Lung (tissue), 12 donors: ENCODE data around the gene ITPKB. TPM values are rescaled to one million over a fixed set of nuclear protein-coding genes. Genes with fewer than 3 reads are reported as not detected.

ENCODE experiments used
- ATAC-seq: fragments of 200-7000 bp; cut with Tn5 transposase; one replicate; pipeline ENCODE4 v1.9.1; 2020; ENCODE audit warnings: moderate number of reproducible peaks; ENCODE audit not compliant: insufficient read depth, low FRiP score
- DNase-seq, 3 donors: peaks; one replicate each; pipeline ENCODE4 v3.0.0-alpha.2; 2013 to 2017
- H3K27ac ChIP-seq, 2 donors: one replicate each; pipeline ENCODE4 v1.5.1; 2013; ENCODE audit warnings: mild to moderate bottlenecking in 2 of 2, moderate library complexity in 2 of 2, control low read depth in 1 of 2, inconsistent platforms in 1 of 2, low read depth in 1 of 2, low read length in 1 of 2
- H3K27me3 ChIP-seq, 3 donors: one replicate each; pipeline ENCODE4 v1.5.1; 2013; ENCODE audit warnings: low read length in 2 of 3; ENCODE audit not compliant: control insufficient read depth in 3 of 3, insufficient read depth in 3 of 3
- H3K36me3 ChIP-seq, 4 donors: one replicate each; pipeline ENCODE4 v1.5.1; 2013; ENCODE audit warnings: low read length in 4 of 4, mild to moderate bottlenecking in 1 of 4, moderate library complexity in 1 of 4; ENCODE audit not compliant: control insufficient read depth in 4 of 4, insufficient read depth in 4 of 4
- H3K4me1 ChIP-seq, 5 donors: one replicate each; pipeline ENCODE4 v1.5.1; 2013; ENCODE audit warnings: low read length in 5 of 5, mild to moderate bottlenecking in 2 of 5, moderate library complexity in 1 of 5; ENCODE audit not compliant: control insufficient read depth in 5 of 5, insufficient read depth in 5 of 5
- H3K4me3 ChIP-seq: one replicate; pipeline ENCODE4 v1.5.1; 2013; ENCODE audit warnings: mild to moderate bottlenecking, control low read depth, moderate library complexity
- H3K9ac ChIP-seq, 2 donors: one replicate each; pipeline ENCODE4 v1.5.1; 2013; ENCODE audit warnings: low read length in 2 of 2, control low read depth in 1 of 2; ENCODE audit not compliant: insufficient read depth in 1 of 2
- H3K9me3 ChIP-seq, 4 donors: one replicate each; pipeline ENCODE4 v1.5.1; 2013; ENCODE audit warnings: low read length in 3 of 4, mild to moderate bottlenecking in 1 of 4, moderate library complexity in 1 of 4; ENCODE audit not compliant: control insufficient read depth in 4 of 4, insufficient read depth in 3 of 4
- WGBS, 2 donors: extraction: QIAGEN DNeasy Blood & Tissue Kit; methylation state at CpG; one replicate each; pipeline ENCODE4 v1.1.7; 2013; 5-methylcytosine and 5-hydroxymethylcytosine counted together
- polyA plus RNA-seq, 2 donors: library from polyadenylated mRNA; stranded (reverse); fragments of 200-250 nt; gene quantifications; one replicate each; pipeline ENCODE4 v1.2.1, GENCODE V29; 2013
- total RNA-seq, 2 donors: library from RNA; depleted of rRNA in 1 of 2; stranded (reverse); fragments of >200 nt in 1 of 2; gene quantifications; one replicate each; pipeline ENCODE4 v1.2.1, GENCODE V29; 2014 to 2021
- TF ChIP-seq, protein P1 (sequence below): IDR thresholded peaks from 2 replicates; pipeline ENCODE4 v1.5.1; 2012; ENCODE audit warnings: mild to moderate bottlenecking; ENCODE audit errors: control extremely low read depth, extremely low read depth
- donor health status: control.
- donor health status: control.
- donor health status: Bipolar disorder and iron deficiency.
- donor health status: healthy.
- donor health status: DM: yes; HTN: yes; CAD: no.

The ITPKB gene
- total and polyA plus RNA-seq, 4 donors, result 9.9 to 46.6 (median 28.1) TPM

DNA sequence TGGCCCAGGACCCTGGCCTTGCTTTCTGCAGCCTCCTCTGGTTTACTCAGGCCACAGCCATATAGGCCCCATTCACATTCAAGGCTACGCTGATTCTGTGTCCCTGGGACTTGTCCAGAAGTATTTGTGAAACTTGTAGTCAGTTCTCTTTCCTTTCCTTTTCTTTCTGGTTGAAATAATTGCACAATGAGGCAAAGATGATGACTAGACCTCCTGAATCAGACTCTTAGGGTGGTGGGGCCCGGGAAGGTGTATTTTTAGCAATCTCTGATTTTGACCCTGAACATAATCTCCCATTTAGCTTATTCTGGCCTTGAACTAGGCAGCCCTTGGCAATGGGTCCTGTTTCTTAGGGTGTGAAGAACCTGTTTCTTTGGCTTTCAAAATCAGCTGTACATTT, 150.6 kb downstream of the ITPKB start:
- ATAC-seq (no peak), DNase-seq (no peak)
- no peak overlapping the region for H3K9ac ChIP-seq
- no peaks in the 10 kb centered on the region for H3K36me3 ChIP-seq
- no peak overlapping the region for H3K27ac ChIP-seq
- no peaks in the 10 kb centered on the region for H3K27me3 ChIP-seq
- TF ChIP-seq, protein P1, sequence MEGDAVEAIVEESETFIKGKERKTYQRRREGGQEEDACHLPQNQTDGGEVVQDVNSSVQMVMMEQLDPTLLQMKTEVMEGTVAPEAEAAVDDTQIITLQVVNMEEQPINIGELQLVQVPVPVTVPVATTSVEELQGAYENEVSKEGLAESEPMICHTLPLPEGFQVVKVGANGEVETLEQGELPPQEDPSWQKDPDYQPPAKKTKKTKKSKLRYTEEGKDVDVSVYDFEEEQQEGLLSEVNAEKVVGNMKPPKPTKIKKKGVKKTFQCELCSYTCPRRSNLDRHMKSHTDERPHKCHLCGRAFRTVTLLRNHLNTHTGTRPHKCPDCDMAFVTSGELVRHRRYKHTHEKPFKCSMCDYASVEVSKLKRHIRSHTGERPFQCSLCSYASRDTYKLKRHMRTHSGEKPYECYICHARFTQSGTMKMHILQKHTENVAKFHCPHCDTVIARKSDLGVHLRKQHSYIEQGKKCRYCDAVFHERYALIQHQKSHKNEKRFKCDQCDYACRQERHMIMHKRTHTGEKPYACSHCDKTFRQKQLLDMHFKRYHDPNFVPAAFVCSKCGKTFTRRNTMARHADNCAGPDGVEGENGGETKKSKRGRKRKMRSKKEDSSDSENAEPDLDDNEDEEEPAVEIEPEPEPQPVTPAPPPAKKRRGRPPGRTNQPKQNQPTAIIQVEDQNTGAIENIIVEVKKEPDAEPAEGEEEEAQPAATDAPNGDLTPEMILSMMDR, result no peak
- 73 to 75% methylated on average over 2 of the region's 2 CpGs for WGBS, 2 donors
- no peaks in the 10 kb centered on the region for H3K4me1 ChIP-seq
- H3K4me3 ChIP-seq, result no peak overlapping the region
- H3K9me3 ChIP-seq, result no peaks in the 10 kb centered on the region

DNA sequence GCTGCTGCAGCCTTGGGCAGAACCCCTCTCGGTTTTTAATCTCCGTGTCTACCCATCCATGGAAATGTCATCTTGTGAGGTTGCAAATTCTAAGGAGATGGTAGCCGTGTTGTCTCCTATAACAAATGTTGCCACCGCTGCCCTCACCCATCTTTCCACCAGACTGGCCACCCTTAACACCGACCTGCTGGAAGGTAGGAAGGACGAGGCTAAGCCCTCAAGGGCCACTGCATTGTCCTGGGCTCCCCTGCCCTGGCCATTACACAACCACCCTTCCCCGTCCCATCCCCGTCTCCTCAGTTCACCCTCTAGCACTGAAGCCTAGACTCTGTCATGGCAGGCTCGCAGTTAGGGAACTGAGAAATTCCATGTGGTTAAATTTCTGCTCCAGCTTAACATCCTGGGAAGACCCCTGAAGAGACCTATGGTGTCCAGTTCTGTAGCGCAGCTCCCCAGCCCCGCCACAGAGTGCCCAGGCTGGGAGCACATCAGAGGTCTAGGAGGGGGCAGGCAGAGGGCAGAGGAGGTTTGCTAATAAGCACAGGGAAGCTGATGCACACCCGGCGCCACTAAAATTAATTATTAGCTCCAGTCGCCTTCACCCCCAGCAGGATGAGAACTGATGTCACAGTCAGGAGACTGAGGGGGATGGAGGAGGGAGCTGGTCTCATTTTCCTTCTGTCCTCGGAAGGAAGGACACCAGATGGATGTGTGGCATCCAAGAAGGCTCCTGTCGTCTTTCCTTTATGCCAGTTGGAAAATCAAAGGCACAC, 152.2 kb downstream of the ITPKB start:
- TF ChIP-seq, protein P1, result no peak
- ATAC-seq, result no peak
- H3K4me1 ChIP-seq, result no peaks in the 10 kb centered on the region
- WGBS, 2 donors, result 78 to 82% methylated on average over 16 of the region's 16 CpGs
- no peaks in the 10 kb centered on the region for H3K27me3 ChIP-seq
- H3K9ac ChIP-seq, result no peak overlapping the region
- no peak overlapping the region for H3K27ac ChIP-seq
- no peaks in the 10 kb centered on the region for H3K9me3 ChIP-seq
- H3K4me3 ChIP-seq, result no peak overlapping the region
- no peak for DNase-seq
- no peaks in the 10 kb centered on the region for H3K36me3 ChIP-seq

DNA sequence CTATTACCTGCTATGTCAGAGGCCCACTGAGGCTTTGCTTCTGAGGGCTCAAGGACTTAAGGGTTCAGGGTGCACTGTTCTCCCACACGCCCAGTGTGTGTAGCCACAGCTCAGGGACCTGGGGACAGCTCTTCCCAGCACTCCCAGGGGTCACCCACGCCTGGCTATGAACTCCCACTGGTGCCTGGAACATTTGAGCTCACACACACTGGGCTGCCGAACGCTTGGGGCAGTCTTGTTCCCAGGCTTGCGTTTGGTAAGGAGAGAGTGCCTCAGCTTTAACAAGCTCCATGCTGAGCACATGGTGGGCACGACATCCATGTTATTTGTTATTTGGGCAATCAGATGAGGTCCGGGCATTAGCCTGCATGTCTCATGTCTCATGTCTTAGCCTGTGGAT, 153.0 kb downstream of the ITPKB start:
- Histone ChIP-seq H3K36me3 (no peaks in the 10 kb centered on the region), H3K27ac (no peak overlapping the region), H3K27me3 (no peaks in the 10 kb centered on the region), H3K4me1 (no peaks in the 10 kb centered on the region), H3K9me3 (no peaks in the 10 kb centered on the region), H3K4me3 (no peak overlapping the region), H3K9ac (no peak overlapping the region)
- no peak for DNase-seq
- ATAC-seq, result no peak
- TF ChIP-seq, protein P1, result no peak
- WGBS, 2 donors, result 94% methylated on average over 7 of the region's 7 CpGs
